Left colon (tissue), 2 donors: ENCODE measurements around the gene VPS72. TPM values are rescaled to one million over a fixed set of nuclear protein-coding genes. Genes with fewer than 3 reads are reported as not detected.

Source experiments
- ATAC-seq: fragments of 200-7000 bp; cut with Tn5 transposase; one replicate; pipeline ENCODE4 v1.9.1; 2020; ENCODE audit warnings: mild to moderate bottlenecking, moderate library complexity
- DNase-seq, 2 donors: peaks; one replicate each; pipeline ENCODE4 v3.0.0-alpha.2; 2020
- intact Hi-C, 2 donors: fragments of 100-400 bp; cut with DNase I in 1 of 2; cut with micrococcal nuclease in 1 of 2; formaldehyde crosslinking; loops; one replicate each; pipeline versions ENCODE4 v1.11.2 to v1.14.0; 2022; cut with DNase I, micrococcal nuclease
- total RNA-seq, 2 donors: library from RNA; stranded (reverse); fragmentation: NEBNext Ultra II Directional; extraction: Animal tissue kit (Norgen Biotek cat#: 25700); gene quantifications; one replicate each; pipeline ENCODE4 v1.2.1, GENCODE V29; 2021
- donor health status: DM: no; HTN: no; CAD: no.
- donor health status: DM: yes; HTN: yes; CAD: no.

VPS72 gene
- total RNA-seq, 2 donors from 2014 or later: 34.4 TPM

- no peak for DNase-seq
- no peak for ATAC-seq
- intact Hi-C loops: no loop called here
These were observed 42.3 kb downstream of the VPS72 start for GRCh38 chr1:151147665-151148064.

GRCh38 chr1:151147132-151147503, 42.9 kb downstream of the VPS72 start:
- DNase-seq (no peak), ATAC-seq (no peak)
- intact Hi-C loops: no loop called here

- intact Hi-C loops: no loop called here
- ATAC-seq (peak; percentile 98), DNase-seq (peak; percentile 93 to 95)
These were observed 43.4 kb downstream of the VPS72 start, which contains the start of gene SEMA6C for GRCh38 chr1:151146412-151147131. Gene SEMA6C (minus strand): TSS chr1:151146631. CDS start chr1:151142621, 4,010 bp downstream.

GRCh38 chr1:151146072-151146411, 44.0 kb downstream of the VPS72 start:
- no peak for DNase-seq
- intact Hi-C loops: no loop called here
- ATAC-seq: peak; percentile 12

- no peak for DNase-seq
- ATAC-seq: peak; percentile 27
- intact Hi-C loops: no loop called here
These were observed 44.5 kb downstream of the VPS72 start for GRCh38 chr1:151145304-151146071.

GRCh38 chr1:151144474-151145303, 45.3 kb downstream of the VPS72 start:
- intact Hi-C loops: no loop called here
- DNase-seq: no peak
- ATAC-seq: no peak

GRCh38 chr1:151143986-151144385, 46.0 kb downstream of the VPS72 start:
- intact Hi-C loops: no loop called here
- DNase-seq (no peak), ATAC-seq (no peak)

GRCh38 chr1:151143057-151143435, 47.0 kb downstream of the VPS72 start:
- no peak for DNase-seq
- intact Hi-C loops: no loop called here

GRCh38 chr1:151142411-151143056, 47.5 kb downstream of the VPS72 start:
- no peak for ATAC-seq
- intact Hi-C loops: no loop called here
- no peak for DNase-seq

More at GRCh38 chr1:151143057-151143435, 47.0 kb downstream of the VPS72 start:
- ATAC-seq: no peak

- DNase-seq (no peak), ATAC-seq (no peak)
- intact Hi-C loops: no loop called here
These were observed 52.2 kb downstream of the VPS72 start for GRCh38 chr1:151137789-151138188.

GRCh38 chr1:151135433-151136385, 54.3 kb downstream of the VPS72 start:
- no peak for ATAC-seq
- no peak for DNase-seq
- intact Hi-C loops: no loop called here

- intact Hi-C loops: no loop called here
- ATAC-seq: no peak
- DNase-seq: no peak
These were observed 55.0 kb downstream of the VPS72 start for GRCh38 chr1:151134991-151135390.

GRCh38 chr1:151134396-151134795, 55.6 kb downstream of the VPS72 start:
- ATAC-seq (no peak), DNase-seq (no peak)
- intact Hi-C loops: no loop called here

- ATAC-seq (no peak), DNase-seq (peak in 1 of 2 donors; percentile 20)
- intact Hi-C loops: no loop called here
These were observed 56.8 kb downstream of the VPS72 start for GRCh38 chr1:151133018-151133806.

- DNase-seq (no peak), ATAC-seq (peak; percentile 26)
- intact Hi-C loops: no loop called here
These were observed 57.5 kb downstream of the VPS72 start for GRCh38 chr1:151132335-151133017.

GRCh38 chr1:151131701-151132334, 58.2 kb downstream of the VPS72 start:
- intact Hi-C loops: no loop called here
- ATAC-seq (peak; percentile 78), DNase-seq (peak in 1 of 2 donors; percentile 36)
